ENCODE measurements around the gene FREM2.

The FREM2 gene

DNA sequence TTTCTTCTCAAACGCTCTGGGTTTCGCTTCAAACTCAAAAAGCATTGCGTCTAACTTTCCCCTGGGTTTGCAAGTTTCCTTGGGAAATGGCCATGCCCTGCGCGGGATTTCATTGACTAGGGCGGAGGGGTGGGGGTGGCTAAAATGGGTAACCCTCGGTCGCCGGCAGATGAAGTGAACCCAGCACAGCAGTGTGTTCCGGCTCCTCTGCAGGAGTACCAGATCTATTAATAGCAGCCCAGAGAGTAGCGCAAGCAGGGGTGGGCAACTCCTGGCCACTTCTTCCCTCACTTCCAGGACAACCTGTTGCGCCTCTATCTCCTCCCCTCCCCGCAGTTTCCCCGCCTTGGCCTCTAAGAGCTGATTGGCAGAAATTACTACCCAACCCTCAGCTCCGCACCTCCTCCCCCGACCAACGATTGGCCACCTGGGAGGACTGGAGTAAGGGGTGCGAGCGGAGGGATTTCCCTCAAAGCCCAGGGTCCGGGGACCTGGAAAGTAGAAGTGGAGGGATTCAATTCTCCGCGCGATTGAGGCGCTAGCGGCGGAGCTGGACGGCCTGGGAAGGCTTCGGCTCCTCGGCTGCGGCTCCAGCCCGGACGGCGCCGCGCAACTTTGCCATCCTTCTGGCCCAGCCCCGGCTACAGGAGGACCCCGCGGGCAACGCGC lies at the start of gene FREM2:
Gene FREM2, plus strand, starts transcription at position 501 of the 669 bp plus-strand sequence. CDS start 268 bp downstream, outside the sequence.
- in situ Hi-C loops (cut with HindIII; ENCODE audit: low sequenced_read_pairs), result no loop called here

GRCh38 chr13:38637576-38637975 lies 49.3 kb upstream of the FREM2 start:
- in situ Hi-C loops (cut with HindIII; ENCODE audit: low sequenced_read_pairs), result no loop called here

DNA sequence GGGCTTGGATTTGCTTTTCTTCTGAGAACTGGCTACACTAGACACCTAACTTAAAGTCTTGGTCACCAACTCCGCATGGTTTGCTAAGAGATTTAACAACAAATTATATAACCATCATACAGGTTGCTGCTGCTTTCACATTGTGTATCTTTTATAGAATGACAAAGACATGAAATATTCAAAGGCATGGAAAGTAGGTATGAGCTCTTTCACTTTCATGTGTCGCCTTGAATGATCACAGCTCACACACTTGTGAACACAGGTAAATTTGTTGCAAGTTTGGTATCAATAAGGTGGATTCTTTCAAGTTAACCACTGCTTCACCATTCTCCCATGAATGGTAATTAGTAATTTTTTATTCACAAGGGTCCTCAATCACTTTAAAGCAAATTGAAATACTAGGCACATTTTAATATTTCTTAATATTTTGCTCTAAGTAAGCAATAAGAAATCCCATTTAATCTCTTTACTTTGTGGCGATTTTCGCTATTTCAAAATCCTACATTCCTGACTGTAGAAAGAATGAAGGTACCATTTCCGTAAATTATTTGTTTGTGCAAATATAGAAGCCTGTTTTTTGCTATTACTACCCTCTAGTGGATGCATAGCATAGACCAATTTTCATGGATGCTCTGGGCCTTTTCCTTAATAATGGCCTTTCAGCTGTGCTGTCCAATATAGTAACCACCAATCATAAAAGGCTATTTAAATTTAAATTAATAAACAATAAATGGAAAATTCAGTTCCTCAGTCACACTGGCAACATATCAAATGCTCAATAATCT lies 45.5 kb upstream of the FREM2 start:
- in situ Hi-C loops (cut with HindIII; ENCODE audit: low sequenced_read_pairs), result no loop called here

- in situ Hi-C loops (cut with HindIII; ENCODE audit: low sequenced_read_pairs), result no loop called here
Measured at GRCh38 chr13:38647312-38647711, 39.6 kb upstream of the FREM2 start.

DNA sequence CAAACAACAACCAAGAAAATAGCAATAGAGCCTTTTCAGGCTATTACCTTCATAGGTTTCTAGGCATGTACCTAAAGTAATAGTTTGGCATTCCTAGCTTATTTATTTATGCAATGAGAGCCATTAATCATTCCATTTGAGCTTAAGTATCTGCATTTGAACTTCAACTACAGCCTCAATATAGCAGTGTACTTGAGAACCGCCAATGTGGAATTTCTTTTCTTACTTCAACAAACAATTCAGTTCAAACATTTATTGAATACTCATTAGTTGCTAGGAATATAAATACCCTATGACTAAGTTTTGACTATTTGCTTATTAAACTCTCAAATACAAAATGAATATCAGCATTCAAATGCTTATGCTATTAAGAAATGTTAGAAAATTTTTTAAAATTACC lies 38.0 kb upstream of the FREM2 start:
- in situ Hi-C loops (cut with HindIII; ENCODE audit: low sequenced_read_pairs), result no loop called here

GRCh38 chr13:38656699-38657098 lies 30.2 kb upstream of the FREM2 start:
- in situ Hi-C loops (cut with HindIII; ENCODE audit: low sequenced_read_pairs), result no loop called here

DNA sequence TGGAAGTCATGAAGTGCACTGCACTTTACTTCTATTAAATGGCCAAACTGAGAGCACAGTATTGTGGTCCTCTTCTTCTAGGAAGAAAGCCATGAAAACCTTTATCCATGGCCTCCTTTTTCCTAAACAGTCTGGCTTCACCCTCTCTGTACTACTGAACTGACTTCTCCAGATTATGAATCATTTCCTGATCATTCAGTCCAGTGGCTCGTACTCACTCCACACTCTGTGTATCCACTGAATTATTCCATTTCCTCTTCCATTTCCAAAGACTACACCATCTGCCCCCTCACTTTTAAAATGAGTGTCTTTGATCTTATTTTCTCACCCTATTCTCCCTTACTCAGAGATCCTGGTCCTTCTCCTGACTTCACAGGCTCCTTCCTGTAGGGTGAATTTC lies 29.7 kb upstream of the FREM2 start:
- in situ Hi-C loops (cut with HindIII; ENCODE audit: low sequenced_read_pairs), result no loop called here

- in situ Hi-C loops (cut with HindIII; ENCODE audit: low sequenced_read_pairs), result no loop called here
Measured at GRCh38 chr13:38658906-38659305, 28.0 kb upstream of the FREM2 start.

- in situ Hi-C loops (cut with HindIII; ENCODE audit: low sequenced_read_pairs), result no loop called here
Measured at GRCh38 chr13:38661010-38661675, 25.7 kb upstream of the FREM2 start.

DNA sequence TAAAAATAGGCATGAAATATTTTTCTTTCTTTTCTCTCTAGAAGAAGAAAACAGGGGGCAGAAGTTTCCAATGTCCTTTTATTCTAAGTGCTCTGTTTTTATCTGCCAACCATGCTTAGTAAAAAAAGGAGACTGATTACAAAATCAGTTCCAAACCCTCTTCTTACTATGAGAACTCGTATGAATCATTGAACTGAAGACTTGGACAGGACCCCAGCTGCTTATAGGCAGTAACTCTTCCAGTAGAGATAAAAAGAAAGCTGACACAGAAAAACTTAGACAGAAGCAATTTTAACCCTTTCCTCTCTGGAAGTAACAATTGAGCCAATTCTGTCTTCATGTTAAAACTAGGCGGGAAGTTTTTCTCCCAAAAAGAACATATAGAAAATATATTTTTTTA lies 24.5 kb upstream of the FREM2 start:
- in situ Hi-C loops (cut with HindIII; ENCODE audit: low sequenced_read_pairs), result no loop called here

DNA sequence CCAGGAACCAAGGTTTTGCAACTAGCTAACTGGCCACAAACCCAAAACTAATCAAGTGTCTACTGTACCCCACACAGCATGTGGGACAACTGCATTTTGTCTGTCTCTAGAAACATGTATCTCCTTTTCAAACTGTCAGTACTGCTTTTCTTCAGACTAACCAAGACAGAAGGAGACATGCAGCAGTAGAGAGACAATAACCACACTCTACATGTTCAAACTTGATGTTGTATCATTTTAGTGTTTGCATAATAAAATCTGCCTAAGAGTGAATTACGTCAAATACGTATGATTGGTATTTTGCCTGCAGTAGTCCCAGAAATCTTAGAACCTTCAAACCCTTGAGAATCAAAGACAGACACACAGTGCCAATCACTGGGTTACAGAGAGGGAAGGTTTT lies 22.0 kb upstream of the FREM2 start:
- in situ Hi-C loops (cut with HindIII; ENCODE audit: low sequenced_read_pairs), result no loop called here

GRCh38 chr13:38667526-38668109 lies 19.3 kb upstream of the FREM2 start:
- in situ Hi-C loops (cut with HindIII; ENCODE audit: low sequenced_read_pairs), result no loop called here

- in situ Hi-C loops (cut with HindIII; ENCODE audit: low sequenced_read_pairs), result no loop called here
Measured at GRCh38 chr13:38669234-38669964, 17.5 kb upstream of the FREM2 start.

DNA sequence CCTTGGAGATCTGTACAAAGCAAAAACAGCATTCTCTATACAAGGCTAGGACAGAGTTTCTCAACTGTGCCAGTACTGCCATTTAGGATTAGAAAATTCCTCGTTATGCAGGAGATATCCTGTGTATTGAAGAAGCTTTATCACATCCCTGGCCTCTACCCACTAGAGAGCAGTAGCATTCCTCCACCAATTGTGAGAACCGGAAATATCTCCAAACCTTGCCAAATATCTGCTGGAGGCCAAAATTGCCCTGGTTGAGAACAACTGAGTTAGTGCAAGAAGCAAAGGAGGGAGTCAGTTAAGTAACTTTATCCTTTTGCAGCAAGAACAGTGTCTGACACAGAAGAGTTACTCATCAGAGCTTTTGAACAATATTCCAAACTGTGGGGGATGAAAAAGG lies 16.2 kb upstream of the FREM2 start:
- in situ Hi-C loops (cut with HindIII; ENCODE audit: low sequenced_read_pairs), result no loop called here

DNA sequence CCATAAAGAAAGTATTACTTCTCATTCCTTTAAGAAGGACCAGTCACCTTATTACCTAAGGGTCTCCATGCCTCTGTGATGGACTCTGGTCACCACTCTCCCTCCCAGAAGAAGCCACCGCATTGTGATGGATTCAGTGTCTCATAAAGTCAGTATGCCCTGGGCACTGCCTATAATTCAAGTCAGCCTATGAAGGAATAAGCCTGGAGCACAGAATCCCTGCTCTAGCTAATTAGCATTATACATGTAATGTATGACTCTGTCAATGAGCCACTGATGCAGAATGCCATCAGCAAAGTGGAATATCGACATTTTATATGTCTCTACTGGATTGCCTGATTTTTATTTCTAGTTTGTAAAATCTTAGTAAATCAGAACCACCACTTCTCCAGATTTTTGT lies 14.9 kb upstream of the FREM2 start:
- in situ Hi-C loops (cut with HindIII; ENCODE audit: low sequenced_read_pairs), result no loop called here

- in situ Hi-C loops (cut with HindIII; ENCODE audit: low sequenced_read_pairs), result no loop called here
Measured at GRCh38 chr13:38674208-38674607, 12.7 kb upstream of the FREM2 start.

DNA sequence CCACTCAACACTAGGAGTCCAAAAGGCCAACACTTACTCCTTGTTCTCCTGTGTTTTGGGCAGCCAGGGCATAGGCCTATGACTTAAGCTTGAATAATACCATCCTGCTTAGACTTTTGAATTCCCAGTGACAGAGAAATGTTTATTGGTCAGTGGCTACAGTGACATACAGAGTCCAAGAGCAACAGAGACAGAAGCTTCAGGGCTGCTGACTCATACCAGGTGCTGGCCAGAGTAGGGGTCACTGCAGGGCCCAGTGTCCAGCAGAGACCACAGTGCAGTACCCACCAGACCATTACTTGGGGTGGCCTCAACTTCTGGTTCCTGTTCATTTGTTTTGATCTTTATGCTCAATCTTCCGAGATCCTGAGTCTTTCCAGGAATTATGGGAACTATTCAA lies 6.0 kb upstream of the FREM2 start:
- in situ Hi-C loops (cut with HindIII; ENCODE audit: low sequenced_read_pairs), result no loop called here

DNA sequence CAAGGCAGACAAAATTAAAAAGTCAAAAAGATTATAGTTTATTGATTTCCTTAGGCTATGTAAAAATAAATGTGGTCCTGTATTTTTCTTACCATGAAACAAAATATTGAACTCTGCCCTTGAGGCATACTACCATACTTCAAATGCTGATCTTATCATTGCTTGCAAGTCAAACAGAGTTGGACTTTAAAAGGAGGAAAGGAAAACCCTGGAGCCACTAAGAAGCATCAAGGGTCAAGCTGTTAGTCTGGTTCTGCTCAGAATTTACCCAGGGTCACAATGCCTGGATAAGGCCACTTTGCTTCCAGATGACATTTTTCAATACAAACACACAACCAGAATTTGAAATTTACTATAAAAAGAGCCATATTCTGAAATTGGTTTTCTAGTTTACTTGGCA lies 2.2 kb upstream of the FREM2 start:
- in situ Hi-C loops (cut with HindIII; ENCODE audit: low sequenced_read_pairs), result no loop called here

- in situ Hi-C loops (cut with HindIII; ENCODE audit: low sequenced_read_pairs), result no loop called here
Measured at GRCh38 chr13:38685431-38685830, 1.4 kb upstream of the FREM2 start.

GRCh38 chr13:38685974-38686576 lies 802 bp upstream of the FREM2 start:
- in situ Hi-C loops (cut with HindIII; ENCODE audit: low sequenced_read_pairs), result no loop called here

All from endothelial cell of hepatic sinusoid (primary cell).